HG02642 (cell line): ENCODE data around the gene ANKRD30B.
"Not testable (repeated sequence)": the region's sequence is repeated elsewhere in the genome, so short reads cannot be mapped to it uniquely, and the experiment has no call there.

Experiments
- ATAC-seq: cut with Tn5 transposase; IDR thresholded peaks from one replicate; pipeline ENCODE4 v1.9.1; 2021; ENCODE audit warnings: mild to moderate bottlenecking; ENCODE audit not compliant: unreplicated experiment, poor library complexity

Gene ANKRD30B

DNA sequence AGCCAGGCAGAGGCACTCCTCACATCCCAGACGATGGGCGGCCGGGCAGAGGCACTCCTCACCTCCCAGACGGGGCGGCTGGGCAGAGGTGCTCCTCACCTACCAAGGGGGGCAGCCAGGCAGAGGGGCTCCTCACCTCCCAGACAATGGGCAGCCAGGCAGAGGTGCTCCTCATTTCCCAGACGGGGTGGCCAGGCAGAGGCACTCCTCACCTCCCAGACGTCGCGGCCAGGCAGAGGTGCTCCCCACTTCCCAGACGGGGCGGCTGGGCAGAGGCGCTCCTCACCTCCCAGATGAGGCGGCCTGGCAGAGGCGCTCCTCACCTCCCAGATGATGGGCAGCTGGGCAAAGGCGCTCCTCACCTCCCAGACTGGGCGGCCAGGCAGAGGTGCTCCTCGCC is 107.7 kb downstream of the ANKRD30B start:
- not testable (repeated sequence) for ATAC-seq

DNA sequence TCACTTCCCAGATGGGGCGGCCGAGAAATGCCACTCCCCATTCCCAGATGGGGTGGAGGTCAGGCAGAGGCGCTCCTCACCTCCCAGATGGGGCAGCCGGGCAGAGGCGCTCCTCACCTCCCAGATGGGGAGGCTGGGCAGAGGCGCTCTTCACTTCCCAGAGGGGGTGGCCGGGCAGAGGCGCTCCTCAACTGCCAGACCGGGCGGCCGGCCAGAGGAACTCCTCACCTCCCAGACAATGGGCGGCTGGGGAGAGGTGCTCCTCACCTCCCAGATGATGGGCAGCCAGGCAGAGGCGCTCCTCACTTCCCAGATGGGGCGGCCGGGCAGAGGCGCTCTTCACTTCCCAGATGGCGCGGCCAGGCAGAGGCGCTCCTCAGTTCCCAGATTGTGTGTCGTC is 108.3 kb downstream of the ANKRD30B start:
- not testable (repeated sequence) for ATAC-seq

DNA sequence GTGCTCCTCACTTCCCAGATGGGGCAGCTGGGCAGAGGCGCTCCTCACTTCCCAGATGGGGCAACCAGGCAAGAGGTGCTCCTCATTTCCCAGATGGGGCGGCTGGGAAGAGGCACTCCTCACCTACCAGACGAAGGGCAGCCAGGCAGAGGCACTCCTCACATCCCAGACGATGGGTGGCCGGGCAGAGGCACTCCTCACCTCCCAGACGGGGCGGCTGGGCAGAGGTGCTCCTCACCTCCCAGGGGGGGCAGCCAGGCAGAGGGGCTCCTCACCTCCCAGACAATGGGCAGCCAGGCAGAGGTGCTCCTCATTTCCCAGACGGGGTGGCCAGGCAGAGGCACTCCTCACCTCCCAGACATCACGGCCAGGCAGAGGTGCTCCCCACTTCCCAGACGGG is 110.5 kb downstream of the ANKRD30B start:
- ATAC-seq, result not testable (repeated sequence)

DNA sequence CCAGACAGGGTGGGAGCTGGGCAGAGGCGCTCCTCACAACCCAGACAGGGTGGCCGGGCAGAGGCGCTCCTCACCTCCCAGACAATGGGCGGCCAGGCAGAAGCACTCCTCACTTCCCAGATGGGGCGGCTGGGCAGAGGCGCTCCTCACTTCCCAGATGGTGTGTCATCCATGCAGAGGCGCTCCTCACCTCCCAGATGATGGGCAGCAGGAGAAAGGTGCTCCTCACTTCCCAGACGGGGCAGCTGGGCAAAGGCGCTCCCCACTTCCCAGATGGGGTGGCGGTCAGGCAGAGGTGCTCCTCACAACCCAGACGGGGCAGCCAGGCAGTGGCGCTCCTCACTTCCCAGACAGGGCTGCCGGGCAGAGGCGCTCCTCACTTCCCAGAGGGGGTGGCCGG is 112.0 kb downstream of the ANKRD30B start:
- not testable (repeated sequence) for ATAC-seq

DNA sequence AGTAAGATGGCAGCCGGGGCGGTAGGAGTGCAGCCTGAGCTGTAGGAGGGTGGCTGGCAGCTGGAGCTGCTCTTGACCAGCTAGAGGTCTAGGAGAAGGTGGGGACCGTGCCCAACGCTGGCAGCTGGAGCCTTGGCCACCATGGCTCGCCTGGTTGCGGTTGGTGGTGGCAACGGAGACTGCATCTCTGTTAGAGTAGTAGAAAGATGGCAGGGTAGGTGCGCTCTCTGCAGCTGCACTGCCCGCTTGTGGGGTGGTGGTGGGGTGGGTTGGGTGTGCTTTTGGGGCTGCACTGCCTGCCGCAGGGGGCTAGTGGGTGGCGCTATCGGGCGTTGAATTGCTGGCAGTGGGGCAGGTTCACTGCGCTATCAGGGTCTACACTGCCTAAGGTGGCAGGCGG is 118.5 kb downstream of the ANKRD30B start:
- ATAC-seq, result not testable (repeated sequence)

DNA sequence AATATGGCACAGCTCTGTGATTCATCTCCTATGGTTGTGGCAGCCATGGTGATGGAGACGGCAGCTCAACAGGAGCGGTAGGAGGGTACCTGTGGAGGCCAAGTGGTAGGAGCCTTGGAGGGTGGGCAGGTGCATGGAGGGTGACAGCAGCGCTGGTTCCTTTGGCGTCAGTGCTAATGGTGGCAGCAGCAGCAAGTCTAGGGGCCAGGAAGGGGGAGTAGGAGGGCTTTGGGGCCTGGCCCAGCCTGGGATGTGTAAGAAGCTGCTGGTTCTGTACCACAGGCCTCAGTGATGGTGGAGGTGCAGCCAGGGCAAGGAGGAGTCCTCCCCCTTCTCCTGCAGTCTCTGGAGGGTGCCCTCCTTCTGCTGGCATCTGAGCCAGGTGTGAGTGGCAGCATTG is 120.0 kb downstream of the ANKRD30B start:
- ATAC-seq, result not testable (repeated sequence)

DNA sequence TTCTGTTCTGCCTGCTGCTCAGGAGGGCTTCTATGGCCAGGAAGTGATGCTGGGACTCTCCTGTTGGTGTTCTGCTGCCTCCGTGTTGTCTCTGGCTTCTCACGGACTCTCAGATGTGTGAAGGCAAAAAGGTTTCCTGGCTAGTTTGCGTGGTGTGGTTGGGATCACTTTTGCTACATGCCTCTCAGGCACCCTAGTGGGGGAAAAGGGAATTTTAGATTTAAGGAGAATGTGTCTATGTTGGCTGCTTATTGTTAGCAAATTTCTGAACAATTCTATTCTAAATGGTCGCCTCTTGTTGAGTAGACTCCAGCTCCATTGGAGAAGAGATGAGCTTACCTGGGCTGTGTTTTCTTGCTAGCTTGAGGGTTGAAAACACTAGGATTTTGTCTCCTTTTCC is 120.9 kb downstream of the ANKRD30B start:
- ATAC-seq, result not testable (repeated sequence)

DNA sequence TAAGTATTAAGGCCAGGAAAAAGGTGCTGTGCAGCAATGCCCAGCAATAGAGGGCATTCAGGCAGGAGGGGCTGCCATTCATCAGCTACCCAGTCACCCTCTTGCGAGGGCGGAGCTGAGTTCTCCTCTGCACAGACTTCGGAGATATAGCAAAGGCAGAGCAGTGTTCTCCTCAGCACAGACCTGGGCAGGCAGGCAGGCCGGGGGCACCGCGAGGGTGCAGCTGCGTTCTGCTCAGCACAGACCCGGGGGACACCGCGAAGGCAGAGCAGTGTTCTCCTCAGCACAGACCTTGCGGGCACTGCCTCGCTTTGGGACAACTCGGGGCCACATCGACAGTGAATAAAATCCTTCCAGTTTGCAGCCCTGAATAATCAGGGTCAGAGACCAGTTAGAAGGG is 130.9 kb downstream of the ANKRD30B start:
- ATAC-seq, result not testable (repeated sequence)

DNA sequence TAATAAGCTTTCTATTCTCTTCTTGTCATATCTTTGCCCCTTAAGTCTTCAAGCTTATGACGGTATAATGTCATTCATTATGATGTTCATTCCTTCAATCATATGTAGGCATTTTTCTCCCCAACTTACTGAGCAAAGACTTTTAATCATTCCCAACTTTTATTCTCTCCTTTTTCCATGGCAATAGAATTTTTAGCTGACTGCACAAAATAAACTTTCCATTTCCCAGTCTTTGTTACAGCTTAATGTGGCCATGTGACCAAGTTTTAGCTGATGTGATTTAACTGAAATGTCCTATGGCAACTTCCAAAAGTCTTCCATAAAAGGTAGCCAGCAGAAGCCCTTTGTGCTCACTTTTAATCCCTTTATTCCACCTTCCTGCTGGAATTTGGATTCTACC is 152.5 kb downstream of the ANKRD30B start:
- no peak for ATAC-seq
